WTC11 (cell line): ENCODE data around the gene DSN1. TPM values are rescaled to one million over a fixed set of nuclear protein-coding genes. Genes with fewer than 3 reads are reported as not detected.

Source experiments
- ATAC-seq: fragments of 200-7000 bp; cut with Tn5 transposase; 2 replicates; pipeline ENCODE4 v1.10.0; 2021; ENCODE audit warnings: mild to moderate bottlenecking, moderate library complexity
- CTCF ChIA-PET: fragments of 300-600 bp; sonication (Branson Sonifier 250); formaldehyde crosslinking; loops from one replicate; lab custom pipeline; 2021; ENCODE audit warnings: antibody characterized with exemption; lab: Charles Lee
- POLR2A ChIA-PET: fragments of 350-600 bp; sonication (Branson Sonifier 250); formaldehyde crosslinking; loops from one replicate; lab custom pipeline; 2021; ENCODE audit warnings: antibody characterized with exemption; lab: Charles Lee
- DNase-seq: peaks from one replicate; pipeline ENCODE4 v3.0.0; 2021; ENCODE audit warnings: low spot score
- H3K27ac Mint-ChIP-seq: 2 replicates; pipeline ENCODE4 v1.8.0; 2021; ENCODE audit warnings: mixed read lengths
- H3K27me3 Mint-ChIP-seq: 2 replicates; pipeline ENCODE4 v1.8.0; 2021; ENCODE audit warnings: low read depth, mild to moderate bottlenecking, moderate library complexity, mixed read lengths
- H3K36me3 Mint-ChIP-seq: 2 replicates; pipeline ENCODE4 v1.8.0; 2021; ENCODE audit warnings: mixed read lengths
- H3K4me1 Mint-ChIP-seq: 2 replicates; pipeline ENCODE4 v1.8.0; 2022; ENCODE audit warnings: mixed read lengths
- H3K4me3 Mint-ChIP-seq: 2 replicates; pipeline ENCODE4 v1.8.0; 2021; ENCODE audit warnings: mild to moderate bottlenecking, moderate library complexity, mixed read lengths
- H3K9me3 Mint-ChIP-seq: 2 replicates; pipeline ENCODE4 v1.8.0; 2021; ENCODE audit warnings: mixed read lengths
- AR ChIP-seq: fragments of 250-450 bp; sonication (Bioruptor Pico); IDR thresholded peaks from 2 replicates; pipeline ENCODE4 v1.9.0; 2021; ENCODE audit warnings: mild to moderate bottlenecking
- CREM ChIP-seq: sonication (generic); formaldehyde crosslinking; IDR thresholded peaks from 2 replicates; pipeline ENCODE4 v1.8.1; 2022; ENCODE audit warnings: mild to moderate bottlenecking, missing genetic modification reagents, moderate library complexity
- EMX1 ChIP-seq: fragments of 250-450 bp; sonication (Bioruptor Pico); IDR thresholded peaks from 2 replicates; pipeline ENCODE4 v1.8.0; 2021; ENCODE audit warnings: mild to moderate bottlenecking
- FOXK1 ChIP-seq: sonication (generic); formaldehyde crosslinking; IDR thresholded peaks from 2 replicates; pipeline ENCODE4 v1.8.0; 2022; ENCODE audit warnings: mild to moderate bottlenecking, moderate library complexity, missing genetic modification reagents
- FOXP1 ChIP-seq: sonication (generic); formaldehyde crosslinking; IDR thresholded peaks from 2 replicates; pipeline ENCODE4 v1.8.0; 2022; ENCODE audit warnings: missing genetic modification reagents, mild to moderate bottlenecking, moderate library complexity, borderline replicate concordance
- GRHL2 ChIP-seq: fragments of 250-450 bp; sonication (Bioruptor Pico); IDR thresholded peaks from 2 replicates; pipeline ENCODE4 v1.8.0; 2022; ENCODE audit warnings: mild to moderate bottlenecking, moderate library complexity; ENCODE audit not compliant: insufficient replicate concordance, severe bottlenecking
- HMGXB4 ChIP-seq: sonication (generic); formaldehyde crosslinking; IDR thresholded peaks from 2 replicates; pipeline ENCODE4 v1.8.1; 2023; ENCODE audit warnings: mild to moderate bottlenecking, moderate library complexity, missing genetic modification reagents
- IRF2 ChIP-seq: sonication (generic); formaldehyde crosslinking; IDR thresholded peaks from 2 replicates; pipeline ENCODE4 v1.8.0; 2022; ENCODE audit warnings: low read depth, missing genetic modification reagents, borderline replicate concordance
- KAT7 ChIP-seq: sonication (generic); formaldehyde crosslinking; IDR thresholded peaks from 2 replicates; pipeline ENCODE4 v1.8.1; 2023; ENCODE audit warnings: missing genetic modification reagents, mild to moderate bottlenecking, borderline replicate concordance
- NFE2L1 ChIP-seq: sonication (generic); formaldehyde crosslinking; IDR thresholded peaks from 2 replicates; pipeline ENCODE4 v1.8.1; 2023; ENCODE audit warnings: missing genetic modification reagents
- NR2C2 ChIP-seq: sonication (generic); formaldehyde crosslinking; IDR thresholded peaks from 2 replicates; pipeline ENCODE4 v1.8.0; 2022; ENCODE audit warnings: mild to moderate bottlenecking, missing genetic modification reagents
- NR3C1 ChIP-seq: sonication (generic); formaldehyde crosslinking; conservative IDR thresholded peaks from 2 replicates; pipeline ENCODE4 v1.8.1; 2023; ENCODE audit warnings: low read depth, mild to moderate bottlenecking, missing genetic modification reagents
- OVOL2 ChIP-seq: fragments of 250-450 bp; sonication (Bioruptor Pico); IDR thresholded peaks from 2 replicates; pipeline ENCODE4 v1.9.0; 2021; ENCODE audit warnings: mild to moderate bottlenecking, borderline replicate concordance
- SMAD4 ChIP-seq: sonication (generic); formaldehyde crosslinking; IDR thresholded peaks from 2 replicates; pipeline ENCODE4 v1.8.0; 2022; ENCODE audit warnings: mild to moderate bottlenecking, missing genetic modification reagents
- TCF7 ChIP-seq: sonication (generic); formaldehyde crosslinking; IDR thresholded peaks from 2 replicates; pipeline ENCODE4 v1.8.0; 2022; ENCODE audit warnings: mild to moderate bottlenecking, low read depth, missing genetic modification reagents, moderate library complexity
- TP53 ChIP-seq: sonication (generic); formaldehyde crosslinking; IDR thresholded peaks from 2 replicates; pipeline ENCODE4 v1.8.1; 2023; ENCODE audit warnings: mild to moderate bottlenecking, missing genetic modification reagents
- ZBTB21 ChIP-seq: sonication (generic); formaldehyde crosslinking; IDR thresholded peaks from 2 replicates; pipeline ENCODE4 v1.8.1; 2023; ENCODE audit warnings: mild to moderate bottlenecking, missing genetic modification reagents, borderline replicate concordance
- ZNF138 ChIP-seq: sonication (generic); formaldehyde crosslinking; conservative IDR thresholded peaks from 2 replicates; pipeline ENCODE4 v1.8.1; 2022; ENCODE audit warnings: mild to moderate bottlenecking, moderate library complexity, missing genetic modification reagents
- ZNF317 ChIP-seq: sonication (generic); formaldehyde crosslinking; IDR thresholded peaks from 2 replicates; pipeline ENCODE4 v1.8.1; 2023; ENCODE audit warnings: low read depth, mild to moderate bottlenecking, moderate library complexity, missing genetic modification reagents, borderline replicate concordance
- ZNF532 ChIP-seq: fragments of 250-450 bp; sonication (Bioruptor Pico); IDR thresholded peaks from 2 replicates; pipeline ENCODE4 v1.9.0; 2021; ENCODE audit warnings: mild to moderate bottlenecking, borderline replicate concordance
- ZNF671 ChIP-seq: fragments of 250-450 bp; sonication (Bioruptor Pico); IDR thresholded peaks from 2 replicates; pipeline ENCODE4 v1.8.0; 2021; ENCODE audit warnings: mild to moderate bottlenecking
- total RNA-seq: library from RNA; stranded (reverse); gene quantifications from 3 replicates; pipeline ENCODE4 v1.2.3, GENCODE V29; 2021

DSN1 gene
- total RNA-seq, 1 experiment from 2014 or later: 27.0 TPM

GRCh38 chr20:36778831-36779655 lies 5.5 kb upstream of the DSN1 start (continued):
- TF ChIP-seq FOXP1 (CRISPR knock-in tag) (no peak), HMGXB4 (CRISPR knock-in tag) (no peak), ZNF317 (CRISPR knock-in tag) (no peak), NFE2L1 (no peak)

GRCh38 chr20:36777576-36777975 lies 4.0 kb upstream of the DSN1 start:
- Mint-ChIP-seq H3K27ac (no peak overlapping the region), H3K4me3 (no peak overlapping the region), H3K9me3 (no peaks in the 10 kb centered on the region), H3K27me3 (peaks cover 2% of the 10 kb centered on the region; the same call in 1 of the 2 replicates), H3K36me3 (no peaks in the 10 kb centered on the region), H3K4me1 (peaks cover 17% of the 10 kb centered on the region)
- DNase-seq (no peak), ATAC-seq (no peak)
- CTCF ChIA-PET: interaction anchor here (1.1 to 1.7 kb wide), 3 partner anchors 15 to 86 kb away, joined by 3 to 4 read pairs (median 4); no protein-coding TSS in a partner anchor
- POLR2A ChIA-PET: no interaction called here
- TF ChIP-seq ZNF671 (CRISPR knock-in tag) (no peak), NR3C1 (CRISPR knock-in tag) (no peak)

- ChIA-PET CTCF (interaction anchor here (1.0 to 1.7 kb wide), 4 partner anchors 15 to 87 kb away, joined by 3 to 7 read pairs (median 4); no protein-coding TSS in a partner anchor), POLR2A (no interaction called here)
- peaks cover 2% of the 10 kb centered on the region; the same call in 1 of the 2 replicates for H3K27me3 Mint-ChIP-seq
- peaks cover 18% of the 10 kb centered on the region for H3K4me1 Mint-ChIP-seq
- ATAC-seq: no peak
- no peaks in the 10 kb centered on the region for H3K36me3 Mint-ChIP-seq
- H3K4me3 Mint-ChIP-seq: no peak overlapping the region
- H3K27ac Mint-ChIP-seq: no peak overlapping the region
- no peak for DNase-seq
- no peaks in the 10 kb centered on the region for H3K9me3 Mint-ChIP-seq
- TF ChIP-seq EMX1: no peak
These were observed 3.6 kb upstream of the DSN1 start for GRCh38 chr20:36777167-36777566.

GRCh38 chr20:36775826-36776225 lies 2.3 kb upstream of the DSN1 start:
- Mint-ChIP-seq H3K27me3 (peaks cover 2% of the 10 kb centered on the region; the same call in 1 of the 2 replicates), H3K36me3 (peaks cover 4% of the 10 kb centered on the region), H3K4me3 (no peak overlapping the region), H3K9me3 (no peaks in the 10 kb centered on the region), H3K4me1 (peaks cover 18% of the 10 kb centered on the region), H3K27ac (0 out of 2 replicates have a peak overlapping the region, but pooled peaks have one; percentile 55)
- POLR2A ChIA-PET: no interaction called here
- TF ChIP-seq GRHL2 (CRISPR knock-in tag) (no peak), SMAD4 (CRISPR knock-in tag) (no peak), AR (CRISPR knock-in tag) (no peak), KAT7 (CRISPR knock-in tag) (no peak), EMX1 (no peak), ZNF532 (CRISPR knock-in tag) (no peak), IRF2 (CRISPR knock-in tag) (no peak), OVOL2 (no peak), FOXK1 (CRISPR knock-in tag) (no peak), ZBTB21 (CRISPR knock-in tag) (no peak), ZNF138 (CRISPR knock-in tag) (no peak), NR2C2 (CRISPR knock-in tag) (no peak), CREM (CRISPR knock-in tag) (no peak), TCF7 (CRISPR knock-in tag) (no peak), TP53 (CRISPR knock-in tag) (no peak)
- CTCF ChIA-PET: interaction anchor here (1.7 kb wide), 1 partner anchor 17 kb away, joined by 4 read pairs; no protein-coding TSS in a partner anchor
- ATAC-seq (no peak), DNase-seq (no peak)
